K562 (cell line): ENCODE data around the gene CNNM4. TPM values are rescaled to one million over a fixed set of nuclear protein-coding genes. Genes with fewer than 3 reads are reported as not detected.

ENCODE experiments used
- ATF7 ChIP-seq: fragments of 450-650 bp; IDR thresholded peaks from 2 replicates; pipeline ENCODE4 v1.7.1; 2014; ENCODE audit warnings: mild to moderate bottlenecking, moderate library complexity
- BHLHE40 ChIP-seq: IDR thresholded peaks from 2 replicates; pipeline ENCODE4 v1.6.1; 2011; ENCODE audit warnings: low read length, improper control_type of control experiment
- CTBP1 ChIP-seq: fragments of 450-650 bp; IDR thresholded peaks from 2 replicates; pipeline ENCODE4 v1.6.1; 2016; ENCODE audit warnings: borderline replicate concordance
- EP300 ChIP-seq: IDR thresholded peaks from 2 replicates; pipeline ENCODE4 v1.6.1; 2012; ENCODE audit warnings: low read length, improper control_type of control experiment
- EWSR1 ChIP-seq: fragments of 450-650 bp; IDR thresholded peaks from 2 replicates; pipeline ENCODE4 v1.6.1; 2018; ENCODE audit warnings: borderline replicate concordance, mild to moderate bottlenecking, low read depth, moderate library complexity; ENCODE audit not compliant: partially characterized antibody
- KHSRP ChIP-seq: fragments of 450-650 bp; IDR thresholded peaks from 2 replicates; pipeline ENCODE4 v1.6.1; 2017
- MCM5 ChIP-seq: fragments of 450-650 bp; IDR thresholded peaks from 2 replicates; pipeline ENCODE4 v1.6.1; 2016; ENCODE audit warnings: low read depth
- NCOA6 ChIP-seq: fragments of 450-650 bp; IDR thresholded peaks from 2 replicates; pipeline ENCODE4 v1.6.1; 2017; ENCODE audit warnings: mild to moderate bottlenecking
- SAP30 ChIP-seq: fragments of 200-600 bp; sonication (generic); IDR thresholded peaks from 2 replicates; pipeline ENCODE4 v1.6.1; 2012; ENCODE audit warnings: borderline replicate concordance, low read depth, mild to moderate bottlenecking, moderate library complexity, low read length, control low read depth, inconsistent platforms; ENCODE audit not compliant: insufficient read depth, poor library complexity, severe bottlenecking
- SMAD4 ChIP-seq: fragments of 250-450 bp; sonication (Bioruptor Pico); conservative IDR thresholded peaks from 2 replicates; pipeline ENCODE4 v1.8.0; 2021; ENCODE audit warnings: inconsistent platforms, mild to moderate bottlenecking, moderate library complexity
- SNIP1 ChIP-seq: fragments of 450-650 bp; IDR thresholded peaks from 2 replicates; pipeline ENCODE4 v1.7.1; 2017; ENCODE audit warnings: low read depth, mild to moderate bottlenecking
- STAT5B ChIP-seq: fragments of 250-450 bp; sonication (Bioruptor Pico); IDR thresholded peaks from 2 replicates; pipeline ENCODE4 v1.8.0; 2021; ENCODE audit warnings: mild to moderate bottlenecking, inconsistent platforms
- ZNF184 ChIP-seq: sonication (generic); formaldehyde crosslinking; IDR thresholded peaks from 2 replicates; pipeline ENCODE4 v1.5.0; 2020; ENCODE audit warnings: missing genetic modification reagents
- polyA plus RNA-seq, 8 experiments: library from polyadenylated mRNA; depleted of rRNA in 4 of 8; stranded (reverse) in 5 of 8; unstranded in 3 of 8; fragments of >200 nt; fragmentation: Nextera tagmentation in 2 of 8; fragmentation: Illumina TruSeq in 1 of 8; extraction: Ambion mirVana in 2 of 8; extraction: Trizol in 1 of 8; gene quantifications; 2 replicates each; pipeline versions ENCODE4 v1.2.1 to v1.2.3, GENCODE V29; 2011 to 2014; ENCODE audit warnings: inconsistent platforms in 1 of 8, missing spikeins in 1 of 8
- total RNA-seq, 7 experiments: library from RNA; depleted of rRNA in 6 of 7; stranded (reverse); fragments of >200 nt in 6 of 7; fragmentation: Illumina TruSeq in 2 of 7; extraction: Trizol in 2 of 7; gene quantifications; 2 replicates each; pipeline versions ENCODE4 v1.2.1 to v1.2.3, GENCODE V29; 2011 to 2021; ENCODE audit warnings: low replicate concordance in 1 of 7
- TF ChIP-seq, protein P1 (sequence below): sonication (generic); formaldehyde crosslinking; IDR thresholded peaks from 2 replicates; pipeline ENCODE4 v1.8.1; 2022; ENCODE audit warnings: missing genetic modification reagents
- TF ChIP-seq, protein P2 (sequence below): sonication (generic); formaldehyde crosslinking; IDR thresholded peaks from 2 replicates; pipeline ENCODE4 v1.8.0; 2022; ENCODE audit warnings: missing genetic modification reagents, mild to moderate bottlenecking, moderate library complexity, borderline replicate concordance
- TF ChIP-seq, protein P3 (sequence below), 2 experiments: IDR thresholded peaks; 2 replicates each; pipeline ENCODE4 v1.6.1; 2011; ENCODE audit warnings: borderline replicate concordance in 1 of 2, control low read depth in 1 of 2, low read depth in 1 of 2, low read length in 1 of 2, mild to moderate bottlenecking in 1 of 2, mixed read lengths in 1 of 2, moderate library complexity in 1 of 2; ENCODE audit not compliant: insufficient read depth in 1 of 2, insufficient read length in 1 of 2, poor library complexity in 1 of 2, severe bottlenecking in 1 of 2; ENCODE audit errors: extremely low read depth in 1 of 2

The CNNM4 gene
- total and polyA plus RNA-seq, 9 of the 15 experiments (the other 6 are each of a cell fraction or from before 2014, with no cell fraction given), result 0.96 to 6.3 (median 2.8) TPM

DNA sequence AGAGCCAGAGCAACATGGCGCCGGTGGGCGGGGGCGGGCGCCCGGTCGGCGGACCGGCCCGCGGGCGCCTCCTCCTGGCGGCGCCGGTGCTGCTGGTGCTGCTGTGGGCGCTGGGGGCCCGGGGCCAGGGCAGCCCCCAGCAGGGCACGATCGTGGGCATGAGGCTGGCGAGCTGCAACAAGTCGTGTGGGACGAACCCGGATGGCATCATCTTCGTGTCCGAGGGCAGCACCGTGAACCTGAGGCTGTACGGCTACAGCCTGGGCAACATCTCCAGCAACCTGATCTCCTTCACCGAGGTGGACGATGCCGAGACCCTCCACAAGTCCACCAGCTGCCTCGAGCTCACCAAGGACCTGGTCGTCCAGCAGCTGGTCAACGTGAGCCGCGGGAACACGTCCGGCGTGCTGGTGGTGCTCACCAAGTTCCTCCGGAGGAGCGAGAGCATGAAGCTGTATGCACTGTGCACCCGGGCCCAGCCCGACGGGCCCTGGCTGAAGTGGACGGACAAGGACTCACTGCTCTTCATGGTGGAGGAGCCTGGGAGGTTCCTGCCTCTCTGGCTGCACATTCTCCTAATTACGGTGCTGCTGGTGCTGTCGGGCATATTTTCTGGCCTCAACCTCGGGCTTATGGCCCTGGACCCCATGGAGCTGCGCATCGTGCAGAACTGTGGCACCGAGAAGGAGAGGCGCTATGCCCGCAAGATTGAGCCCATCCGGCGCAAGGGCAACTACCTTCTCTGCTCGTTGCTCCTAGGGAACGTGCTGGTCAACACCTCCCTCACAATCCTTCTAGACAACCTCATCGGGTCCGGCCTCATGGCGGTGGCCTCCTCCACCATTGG, 507 bp downstream of the CNNM4 start (continued):
- TF ChIP-seq SMAD4 (CRISPR knock-in tag) (peak; percentile 53; the same call in 1 of the 2 replicates), KHSRP (no peak), NCOA6 (no peak), CTBP1 (peak; percentile 66; the same call in 1 of the 2 replicates), ZNF184 (CRISPR knock-in tag) (no peak), STAT5B (CRISPR knock-in tag) (no peak), ATF7 (peak; percentile 27), MCM5 (no peak), SAP30 (no peak), BHLHE40 (no peak), SNIP1 (no peak), EWSR1 (no peak), EP300 (no peak)
- TF ChIP-seq, protein P1, sequence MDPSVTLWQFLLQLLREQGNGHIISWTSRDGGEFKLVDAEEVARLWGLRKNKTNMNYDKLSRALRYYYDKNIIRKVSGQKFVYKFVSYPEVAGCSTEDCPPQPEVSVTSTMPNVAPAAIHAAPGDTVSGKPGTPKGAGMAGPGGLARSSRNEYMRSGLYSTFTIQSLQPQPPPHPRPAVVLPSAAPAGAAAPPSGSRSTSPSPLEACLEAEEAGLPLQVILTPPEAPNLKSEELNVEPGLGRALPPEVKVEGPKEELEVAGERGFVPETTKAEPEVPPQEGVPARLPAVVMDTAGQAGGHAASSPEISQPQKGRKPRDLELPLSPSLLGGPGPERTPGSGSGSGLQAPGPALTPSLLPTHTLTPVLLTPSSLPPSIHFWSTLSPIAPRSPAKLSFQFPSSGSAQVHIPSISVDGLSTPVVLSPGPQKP (CRISPR knock-in tag), result no peak
- TF ChIP-seq, protein P2, sequence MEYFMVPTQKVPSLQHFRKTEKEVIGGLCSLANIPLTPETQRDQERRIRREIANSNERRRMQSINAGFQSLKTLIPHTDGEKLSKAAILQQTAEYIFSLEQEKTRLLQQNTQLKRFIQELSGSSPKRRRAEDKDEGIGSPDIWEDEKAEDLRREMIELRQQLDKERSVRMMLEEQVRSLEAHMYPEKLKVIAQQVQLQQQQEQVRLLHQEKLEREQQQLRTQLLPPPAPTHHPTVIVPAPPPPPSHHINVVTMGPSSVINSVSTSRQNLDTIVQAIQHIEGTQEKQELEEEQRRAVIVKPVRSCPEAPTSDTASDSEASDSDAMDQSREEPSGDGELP (CRISPR knock-in tag), result peak; percentile 73
- TF ChIP-seq, protein P3, sequence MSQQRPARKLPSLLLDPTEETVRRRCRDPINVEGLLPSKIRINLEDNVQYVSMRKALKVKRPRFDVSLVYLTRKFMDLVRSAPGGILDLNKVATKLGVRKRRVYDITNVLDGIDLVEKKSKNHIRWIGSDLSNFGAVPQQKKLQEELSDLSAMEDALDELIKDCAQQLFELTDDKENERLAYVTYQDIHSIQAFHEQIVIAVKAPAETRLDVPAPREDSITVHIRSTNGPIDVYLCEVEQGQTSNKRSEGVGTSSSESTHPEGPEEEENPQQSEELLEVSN (IDR thresholded peaks at IDR 0.05; ENCODE audit: borderline replicate concordance in 1 of 2, extremely low read depth in 1 of 2, insufficient read depth in 1 of 2, insufficient read length in 1 of 2, low read depth in 1 of 2, low read length in 1 of 2, poor library complexity in 1 of 2, severe bottlenecking in 1 of 2), result peak; percentile 31 to 49
